Measurements from ENCODE around the gene LRMDA. TPM values are rescaled to one million over a fixed set of nuclear protein-coding genes. Genes with fewer than 3 reads are reported as not detected.

The LRMDA gene
- total and polyA plus RNA-seq, 7 donors, result 2.8 to 22.2 (median 9.0) TPM

GRCh38 chr10:75408509-75408875 is 22.9 kb upstream of the LRMDA start:
- intact Hi-C loops (cut with DNase I), result loop anchor here (2.0 to 10.0 kb wide), 2 partner anchors 100 to 1576 kb away; no protein-coding TSS in a partner anchor
- Histone ChIP-seq H3K36me3 (no peaks in the 10 kb centered on the region), H3K4me3 (peak overlapping the region; percentile 82 to 92 (median 87)), H3K9me3 (no peaks in the 10 kb centered on the region), H3K27ac (peak overlapping the region; percentile 85 to 98 (median 88)), H3K4me1 (peaks cover 0 to 37% (median 26%) of the 10 kb centered on the region in 4 donors), H3K27me3 (no peaks in the 10 kb centered on the region)
- WGBS, 2 donors, result 1% methylated on average over 27 of the region's 27 CpGs
- TF ChIP-seq POLR2AphosphoS5 (IDR thresholded peaks at IDR 0.05), result no peak
- TF ChIP-seq CTCF (IDR thresholded peaks at IDR 0.05), result no peak
- no peak for TF ChIP-seq POLR2A (IDR thresholded peaks at IDR 0.05)
- no peak for TF ChIP-seq EP300 (IDR thresholded peaks at IDR 0.05)
- no peak for DNase-seq

GRCh38 chr10:75408911-75409885 is 22.2 kb upstream of the LRMDA start:
- H3K4me3 ChIP-seq, result peak overlapping the region; percentile 82 to 92 (median 87)
- intact Hi-C loops (cut with DNase I), result loop anchor here (2.0 to 10.0 kb wide), 2 partner anchors 100 to 1576 kb away; no protein-coding TSS in a partner anchor
- TF ChIP-seq CTCF (IDR thresholded peaks at IDR 0.05) (peak in 1 of 4 experiments; percentile 5), POLR2AphosphoS5 (IDR thresholded peaks at IDR 0.05) (peak in 3 of 4 donors; percentile 26 to 42 (median 28)), EP300 (IDR thresholded peaks at IDR 0.05) (no peak), POLR2A (IDR thresholded peaks at IDR 0.05) (peak in 1 of 2 donors; percentile 4)
- H3K9me3 ChIP-seq, result no peaks in the 10 kb centered on the region
- no peaks in the 10 kb centered on the region for H3K36me3 ChIP-seq
- peak overlapping the region; percentile 85 to 98 (median 88) for H3K27ac ChIP-seq
- H3K27me3 ChIP-seq, result no peaks in the 10 kb centered on the region
- peak; percentile 87 for DNase-seq
- peaks cover 0 to 30% (median 20%) of the 10 kb centered on the region in 4 donors for H3K4me1 ChIP-seq
- 1% methylated on average over 76 of the region's 76 CpGs for WGBS, 2 donors

- intact Hi-C loops (cut with DNase I), result no loop called here
- no peak for DNase-seq
- Histone ChIP-seq H3K9me3 (no peaks in the 10 kb centered on the region), H3K36me3 (no peaks in the 10 kb centered on the region), H3K27ac (peak overlapping the region; percentile 85 to 98 (median 88)), H3K27me3 (no peaks in the 10 kb centered on the region), H3K4me3 (no peak overlapping the region), H3K4me1 (peaks cover 0 to 22% (median 11%) of the 10 kb centered on the region in 4 donors)
- TF ChIP-seq EP300 (IDR thresholded peaks at IDR 0.05) (no peak), POLR2AphosphoS5 (IDR thresholded peaks at IDR 0.05) (no peak), POLR2A (IDR thresholded peaks at IDR 0.05) (no peak), CTCF (IDR thresholded peaks at IDR 0.05) (no peak)
- 77 to 79% methylated on average over 10 of the region's 10 CpGs for WGBS, 2 donors
Observed at GRCh38 chr10:75410132-75411005, 21.1 kb upstream of the LRMDA start.

DNA sequence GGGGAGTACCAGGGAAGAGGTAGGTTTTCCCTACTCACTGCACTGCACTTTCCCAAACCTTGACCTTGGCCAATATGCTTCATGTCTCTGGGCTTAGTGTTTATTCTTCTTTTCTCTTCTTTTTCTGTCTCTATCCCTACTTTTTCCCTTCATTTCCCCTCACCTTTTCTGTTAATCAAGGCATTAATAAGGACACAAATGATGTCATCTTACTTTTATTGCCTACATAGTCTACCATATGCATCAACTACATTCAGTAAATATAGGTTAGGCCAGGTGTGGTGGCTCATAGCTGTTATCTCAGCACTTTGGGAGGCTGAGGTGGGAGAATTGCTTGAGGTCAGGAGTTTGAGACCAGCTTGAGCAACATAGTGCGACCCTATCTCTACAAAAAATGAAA is 16.9 kb upstream of the LRMDA start:
- intact Hi-C loops (cut with DNase I), result no loop called here
- 92 to 98% methylated on average over 1 of the region's 1 CpG for WGBS, 2 donors
- no peaks in the 10 kb centered on the region for H3K27me3 ChIP-seq
- no peak overlapping the region for H3K4me3 ChIP-seq
- TF ChIP-seq CTCF (IDR thresholded peaks at IDR 0.05) (no peak), EP300 (IDR thresholded peaks at IDR 0.05) (no peak), POLR2A (IDR thresholded peaks at IDR 0.05) (no peak), POLR2AphosphoS5 (IDR thresholded peaks at IDR 0.05) (no peak)
- no peak for DNase-seq
- H3K27ac ChIP-seq, result no peak overlapping the region
- no peaks in the 10 kb centered on the region for H3K9me3 ChIP-seq
- no peaks in the 10 kb centered on the region for H3K36me3 ChIP-seq
- H3K4me1 ChIP-seq, result peaks cover 0 to 4% (median 0%) of the 10 kb centered on the region in 4 donors

Data from sigmoid colon (tissue), 7 donors.